ENCODE results near the gene PKP3.
"Not testable (repeated sequence)": the region's sequence is repeated elsewhere in the genome, so short reads cannot be mapped to it uniquely, and the experiment has no call there.

Gene PKP3

GRCh38 chr11:394034-394857 lies at the start of gene PKP3:
PKP3 (plus strand) TSS chr11:394209; CDS start chr11:394293, 84 bp downstream.
- DNase-seq (ENCODE audit: low read depth), result peak; percentile 69

GRCh38 chr11:344836-345578 lies 49.0 kb upstream of the PKP3 start:
- DNase-seq (ENCODE audit: low read depth), result no peak

DNA sequence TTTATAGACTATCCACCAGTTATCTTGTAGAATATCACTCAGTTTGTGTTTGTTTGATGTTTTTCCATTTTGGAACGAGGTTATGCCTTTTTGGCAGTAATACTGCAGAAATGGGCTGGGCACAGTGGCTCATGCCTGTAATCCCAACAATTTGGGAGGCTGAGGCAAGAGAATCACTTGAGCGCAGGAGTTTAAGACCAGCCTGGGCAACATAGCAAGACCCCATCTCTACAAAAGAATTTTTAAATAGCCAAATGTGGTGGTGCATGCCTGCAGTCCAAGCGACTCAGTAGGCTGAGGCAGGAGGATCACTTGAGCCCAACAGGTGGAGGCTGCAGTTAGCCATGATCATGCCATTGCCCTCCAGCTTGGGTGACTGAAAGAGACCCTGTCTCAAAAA lies 47.5 kb upstream of the PKP3 start:
- no peak for DNase-seq (ENCODE audit: low read depth)

DNA sequence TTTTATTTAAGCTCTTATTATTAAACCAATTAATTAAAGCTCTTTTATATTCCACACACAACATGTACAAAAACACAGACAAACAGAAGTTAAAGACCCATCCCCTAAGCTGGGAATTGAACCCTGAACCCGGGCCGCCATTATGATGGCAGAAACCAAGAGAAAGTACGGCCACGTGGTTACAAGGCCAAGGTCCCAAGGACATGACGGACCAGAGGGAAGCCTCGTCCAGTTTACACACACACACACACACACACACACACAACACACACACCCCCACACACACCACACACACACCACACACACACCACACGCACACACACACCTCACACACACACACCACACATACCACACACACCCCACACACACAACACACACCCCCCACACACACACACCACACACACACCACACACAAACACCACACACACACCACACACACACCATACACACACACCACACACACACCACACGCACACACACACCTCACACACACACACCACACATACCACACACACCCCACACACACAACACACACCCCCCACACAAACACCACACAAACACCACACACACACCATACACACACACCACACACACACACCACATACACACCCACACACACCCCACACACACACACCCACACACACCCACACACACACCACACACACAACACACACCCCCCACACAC lies 44.6 kb upstream of the PKP3 start:
- not testable (repeated sequence) for DNase-seq (ENCODE audit: low read depth)

- DNase-seq (ENCODE audit: low read depth), result not testable (repeated sequence)
Measured at GRCh38 chr11:350033-350722, 43.8 kb upstream of the PKP3 start.

DNA sequence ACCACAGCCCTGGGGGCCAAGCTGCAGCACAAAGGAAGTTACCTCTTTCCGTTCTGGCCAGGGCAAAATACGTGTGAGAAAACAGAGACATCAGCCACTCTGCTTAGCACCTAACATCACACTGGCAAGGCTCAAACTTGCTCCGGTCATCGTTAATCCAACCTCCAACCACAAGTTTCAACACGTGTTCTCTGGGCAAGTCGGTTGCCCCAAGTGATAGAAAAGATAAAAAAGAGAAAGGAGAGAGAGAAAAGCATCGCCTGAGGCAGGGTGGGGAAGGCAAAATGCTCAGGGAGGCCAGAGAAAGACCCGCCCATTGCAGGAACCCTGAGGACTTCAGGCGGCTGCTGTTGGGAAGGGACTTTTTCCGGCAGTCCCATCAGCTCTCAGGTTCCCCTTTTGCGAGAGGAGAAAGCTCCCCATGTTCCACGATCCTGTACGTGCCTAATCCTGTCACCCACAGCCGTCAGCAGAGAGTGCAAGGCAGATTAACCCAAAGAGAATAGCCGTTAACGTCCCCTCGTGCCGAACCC lies 43.2 kb upstream of the PKP3 start:
- peak; percentile 86 for DNase-seq (ENCODE audit: low read depth)

- DNase-seq (ENCODE audit: low read depth), result no peak
Measured at GRCh38 chr11:351411-351810, 42.6 kb upstream of the PKP3 start.

- no peak for DNase-seq (ENCODE audit: low read depth)
Measured at GRCh38 chr11:352456-353031, 41.5 kb upstream of the PKP3 start.

DNA sequence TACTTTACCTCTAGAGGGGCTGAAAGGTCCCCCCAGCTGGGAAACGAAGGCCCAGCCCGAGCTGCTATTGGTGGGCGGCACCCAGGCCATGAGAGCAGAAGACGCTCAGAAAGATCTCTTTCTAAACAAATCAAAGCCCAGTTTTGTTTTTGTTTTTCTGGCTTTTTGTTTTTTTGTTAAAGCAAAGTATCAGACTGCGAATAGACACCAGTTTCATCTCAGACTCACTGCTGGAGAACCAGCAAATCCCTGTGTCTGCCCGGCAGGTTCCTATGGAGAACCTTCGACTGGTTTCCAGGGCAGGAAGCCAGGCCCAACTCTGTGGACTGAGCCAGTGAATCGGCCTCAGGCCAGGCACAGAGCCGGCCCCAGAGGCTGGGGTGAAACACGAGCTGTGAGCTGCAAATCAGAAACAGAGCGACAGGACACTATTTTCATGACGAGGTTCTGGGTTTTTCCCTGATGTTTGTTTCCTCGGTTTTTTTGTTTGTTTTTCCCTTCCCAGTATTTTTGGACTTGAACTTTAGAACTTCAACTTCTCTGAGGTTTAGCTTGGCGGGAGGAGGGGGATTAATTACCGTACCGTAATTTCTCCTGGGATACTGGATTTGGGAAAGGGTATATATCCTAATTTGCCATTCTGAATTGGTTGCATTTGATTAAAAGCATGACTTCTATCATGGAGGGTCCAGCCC lies 40.7 kb upstream of the PKP3 start:
- peak; percentile 92 for DNase-seq (ENCODE audit: low read depth)

GRCh38 chr11:355581-356458 lies 38.2 kb upstream of the PKP3 start:
- peak; percentile 95 for DNase-seq (ENCODE audit: low read depth)

GRCh38 chr11:356610-357009 lies 37.4 kb upstream of the PKP3 start:
- no peak for DNase-seq (ENCODE audit: low read depth)

GRCh38 chr11:357582-357981 lies 36.4 kb upstream of the PKP3 start:
- DNase-seq (ENCODE audit: low read depth), result no peak

DNA sequence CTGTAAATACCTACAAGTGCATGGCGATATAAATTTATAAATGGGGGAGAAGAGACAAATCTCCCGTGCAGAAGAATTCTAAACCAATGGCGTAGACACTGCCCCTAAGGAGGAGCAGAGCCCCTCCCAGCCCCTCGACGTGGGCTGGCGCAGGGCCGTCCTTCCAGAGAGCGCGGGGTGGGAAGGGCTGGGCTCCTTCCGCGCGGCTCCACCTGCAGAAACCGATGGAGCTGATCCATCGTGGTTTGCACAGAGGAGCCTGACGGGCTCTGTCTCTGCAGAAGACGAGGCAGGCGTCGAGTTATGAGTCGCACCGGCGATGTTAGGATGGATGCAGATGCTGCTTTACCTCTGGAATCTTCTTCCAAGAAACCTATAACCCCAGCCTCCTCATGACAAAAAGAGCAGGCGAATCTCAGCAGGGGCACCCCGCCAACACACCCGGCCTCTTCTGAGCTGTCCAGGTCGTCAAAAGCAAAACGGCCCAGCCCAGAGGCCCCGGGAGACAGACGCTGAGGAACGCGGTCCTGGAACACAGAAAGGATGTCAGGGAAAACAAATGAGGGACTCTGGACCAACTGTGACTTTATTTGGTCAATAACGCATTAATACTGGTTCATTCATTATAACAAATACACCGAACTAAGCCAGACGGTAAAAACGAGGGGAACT lies 35.7 kb upstream of the PKP3 start:
- DNase-seq (ENCODE audit: low read depth), result no peak

- no peak for DNase-seq (ENCODE audit: low read depth)
Measured at GRCh38 chr11:359181-359714, 34.8 kb upstream of the PKP3 start.

DNA sequence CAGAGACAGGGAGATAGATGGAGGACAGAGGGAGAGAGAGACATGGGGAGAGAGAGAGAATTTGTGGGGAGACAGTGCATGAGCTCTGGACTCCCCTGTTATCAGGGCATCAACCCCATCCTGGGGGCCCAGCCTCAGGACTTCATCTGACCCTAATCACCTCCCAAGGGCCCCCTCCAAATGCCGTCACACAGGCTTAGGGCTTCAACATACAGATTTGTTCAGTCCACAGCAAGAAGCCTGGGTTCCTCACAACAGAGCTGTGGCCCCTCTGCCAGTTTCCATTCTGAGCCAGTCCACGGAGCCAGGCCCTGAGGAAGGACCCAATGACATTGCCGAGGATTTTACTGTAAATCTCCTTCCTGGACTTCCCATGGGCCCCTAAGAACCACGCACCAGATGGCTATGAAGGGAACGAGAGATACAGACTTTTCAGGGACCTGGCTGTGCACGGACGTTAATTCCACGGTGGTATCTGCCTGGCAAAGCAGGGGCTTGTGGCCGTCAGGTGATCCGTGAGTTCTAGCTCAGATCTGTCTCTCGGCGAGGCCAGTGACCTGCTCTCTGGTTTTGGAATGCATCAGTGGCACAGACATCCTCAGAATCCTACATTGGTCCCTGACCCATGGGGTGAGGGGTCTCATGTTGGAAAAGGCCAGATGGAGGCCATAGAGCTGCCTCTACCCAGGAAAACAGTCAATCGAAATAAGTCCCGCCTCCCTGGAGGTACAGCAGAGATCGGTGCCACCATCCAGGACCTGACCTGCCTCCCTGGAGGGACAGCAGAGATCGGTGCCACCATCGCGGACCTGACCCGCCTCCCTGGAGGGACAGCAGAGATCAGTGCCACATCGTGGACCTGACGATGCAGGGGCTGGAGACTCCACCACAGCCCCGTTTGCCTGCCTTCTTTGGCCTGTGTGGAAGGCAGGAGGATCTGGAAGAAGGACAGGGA lies 33.4 kb upstream of the PKP3 start:
- no peak for DNase-seq (ENCODE audit: low read depth)

DNA sequence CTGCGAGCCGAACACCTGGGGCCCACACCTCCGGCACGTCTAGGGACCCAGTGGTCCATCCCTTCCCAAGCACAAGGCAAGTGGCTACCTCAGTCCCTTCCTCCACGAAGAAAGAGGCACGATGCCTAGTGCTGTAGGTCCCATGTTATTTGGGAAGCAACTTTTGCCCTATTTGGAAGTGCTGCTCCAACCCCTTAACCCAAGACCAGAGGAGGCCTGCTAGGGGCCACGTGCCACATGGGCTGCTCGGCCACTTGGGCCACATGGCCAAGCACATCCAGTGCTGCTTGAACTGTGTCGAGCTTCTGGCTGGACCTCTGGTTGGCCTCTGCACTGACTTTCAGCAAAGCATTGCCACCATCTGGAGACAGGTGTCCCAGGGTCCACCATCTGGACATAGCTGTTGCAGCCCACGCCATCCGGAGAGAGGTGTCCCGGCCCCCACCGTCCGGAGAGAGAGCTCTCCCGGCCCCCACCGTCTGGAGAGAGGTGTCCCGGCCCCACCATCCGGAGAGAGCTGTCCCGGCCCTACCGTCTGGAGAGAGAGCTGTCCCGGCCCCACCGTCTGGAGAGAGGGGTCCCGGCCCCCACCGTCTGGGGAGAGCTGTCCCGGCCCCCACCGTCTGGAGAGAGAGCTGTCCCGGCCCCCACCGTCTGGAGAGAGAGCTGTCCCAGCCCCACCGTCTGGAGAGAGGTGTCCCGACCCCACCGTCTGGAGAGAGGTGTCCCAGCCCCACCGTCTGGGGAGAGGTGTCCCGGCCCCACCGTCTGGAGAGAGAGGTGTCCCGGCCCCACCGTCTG lies 31.2 kb upstream of the PKP3 start:
- no peak for DNase-seq (ENCODE audit: low read depth)

DNA sequence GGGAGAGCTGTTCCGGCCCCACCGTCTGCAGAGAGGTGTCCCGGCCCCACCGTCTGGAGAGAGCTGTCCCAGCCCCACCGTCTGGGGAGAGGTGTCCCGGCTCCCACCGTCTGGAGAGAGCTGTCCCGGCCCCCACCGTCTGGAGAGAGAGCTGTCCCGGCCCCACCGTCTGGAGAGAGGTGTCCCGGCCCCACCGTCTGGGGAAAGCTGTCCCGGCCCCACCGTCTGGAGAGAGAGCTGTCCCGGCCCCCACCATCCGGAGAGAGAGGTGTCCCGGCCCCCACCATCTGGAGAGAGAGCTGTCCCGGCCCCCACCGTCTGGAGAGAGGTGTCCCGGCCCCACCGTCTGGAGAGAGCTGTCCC lies 30.6 kb upstream of the PKP3 start:
- DNase-seq (ENCODE audit: low read depth), result not testable (repeated sequence)

Data from iris pigment epithelial cell (primary cell).